Nephron progenitor cell (in vitro differentiated cells): ENCODE measurements around the gene IFNL2.

ENCODE experiments used
- DNase-seq: peaks from one replicate; pipeline ENCODE4 v3.0.0; 2021
- H3K27ac Mint-ChIP-seq: 2 replicates; pipeline ENCODE4 v1.8.0; 2021; ENCODE audit warnings: mild to moderate bottlenecking, moderate library complexity, mixed read lengths
- H3K27me3 Mint-ChIP-seq: 2 replicates; pipeline ENCODE4 v1.8.0; 2021; ENCODE audit warnings: mild to moderate bottlenecking, low read depth, mixed read lengths; ENCODE audit not compliant: poor library complexity
- H3K36me3 Mint-ChIP-seq: 2 replicates; pipeline ENCODE4 v1.8.0; 2021; ENCODE audit warnings: low read depth, mixed read lengths
- H3K4me1 Mint-ChIP-seq: 2 replicates; pipeline ENCODE4 v1.8.0; 2021; ENCODE audit warnings: mixed read lengths
- H3K4me3 Mint-ChIP-seq: 2 replicates; pipeline ENCODE4 v1.8.0; 2021; ENCODE audit warnings: mild to moderate bottlenecking, moderate library complexity, mixed read lengths
- H3K9me3 Mint-ChIP-seq: 2 replicates; pipeline ENCODE4 v1.8.0; 2021; ENCODE audit warnings: mild to moderate bottlenecking, moderate library complexity, mixed read lengths
- TF ChIP-seq, protein P1 (sequence below): fragments of 200-600 bp; sonication (generic); IDR thresholded peaks from 2 replicates; pipeline ENCODE4 v1.5.0; 2021; ENCODE audit warnings: antibody characterized with exemption

IFNL2 gene

DNA sequence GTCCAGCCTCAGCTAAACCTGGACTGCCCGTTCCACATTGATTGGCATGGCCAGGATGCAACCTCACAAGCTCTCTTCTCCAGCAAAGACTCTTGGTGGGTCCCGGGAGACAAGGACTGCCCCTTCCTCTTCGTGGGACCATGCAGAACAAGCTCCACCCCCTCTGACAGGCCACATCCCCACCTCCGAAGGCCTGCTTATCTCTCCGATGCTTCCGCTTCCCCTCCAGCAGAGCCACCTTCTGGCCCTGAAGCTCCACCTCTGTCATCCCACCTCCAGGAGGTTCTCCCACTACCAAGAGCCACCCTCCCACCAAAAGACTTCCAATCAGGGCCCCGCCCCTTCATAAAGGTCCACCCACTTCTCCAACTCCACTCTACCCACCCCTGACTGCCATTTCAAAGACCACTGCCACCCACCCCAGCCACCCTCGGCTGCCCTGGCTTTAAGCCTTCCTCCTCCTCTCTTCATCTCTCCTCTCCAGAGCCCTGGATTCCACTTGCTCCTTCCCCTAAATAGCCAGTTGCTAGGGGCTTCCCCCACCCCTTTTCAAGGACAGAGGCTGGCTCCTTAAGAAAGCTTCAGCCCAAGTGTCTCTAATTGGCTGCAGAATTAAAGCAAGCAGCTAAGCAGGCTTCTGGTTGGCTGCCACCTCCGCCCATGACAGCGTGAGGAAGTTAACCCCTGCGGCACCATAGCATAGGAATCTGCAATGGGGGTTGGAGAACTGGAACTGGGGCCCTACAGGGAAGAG lies 42.5 kb downstream of the IFNL2 start:
- Mint-ChIP-seq H3K4me3 (no peak overlapping the region), H3K27ac (peak overlapping the region; percentile 27), H3K9me3 (no peaks in the 10 kb centered on the region), H3K36me3 (peaks cover 17% of the 10 kb centered on the region), H3K4me1 (peaks cover 24% of the 10 kb centered on the region), H3K27me3 (peaks cover 53% of the 10 kb centered on the region)
- TF ChIP-seq, protein P1, sequence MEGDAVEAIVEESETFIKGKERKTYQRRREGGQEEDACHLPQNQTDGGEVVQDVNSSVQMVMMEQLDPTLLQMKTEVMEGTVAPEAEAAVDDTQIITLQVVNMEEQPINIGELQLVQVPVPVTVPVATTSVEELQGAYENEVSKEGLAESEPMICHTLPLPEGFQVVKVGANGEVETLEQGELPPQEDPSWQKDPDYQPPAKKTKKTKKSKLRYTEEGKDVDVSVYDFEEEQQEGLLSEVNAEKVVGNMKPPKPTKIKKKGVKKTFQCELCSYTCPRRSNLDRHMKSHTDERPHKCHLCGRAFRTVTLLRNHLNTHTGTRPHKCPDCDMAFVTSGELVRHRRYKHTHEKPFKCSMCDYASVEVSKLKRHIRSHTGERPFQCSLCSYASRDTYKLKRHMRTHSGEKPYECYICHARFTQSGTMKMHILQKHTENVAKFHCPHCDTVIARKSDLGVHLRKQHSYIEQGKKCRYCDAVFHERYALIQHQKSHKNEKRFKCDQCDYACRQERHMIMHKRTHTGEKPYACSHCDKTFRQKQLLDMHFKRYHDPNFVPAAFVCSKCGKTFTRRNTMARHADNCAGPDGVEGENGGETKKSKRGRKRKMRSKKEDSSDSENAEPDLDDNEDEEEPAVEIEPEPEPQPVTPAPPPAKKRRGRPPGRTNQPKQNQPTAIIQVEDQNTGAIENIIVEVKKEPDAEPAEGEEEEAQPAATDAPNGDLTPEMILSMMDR = no peak
- no peak for DNase-seq

DNA sequence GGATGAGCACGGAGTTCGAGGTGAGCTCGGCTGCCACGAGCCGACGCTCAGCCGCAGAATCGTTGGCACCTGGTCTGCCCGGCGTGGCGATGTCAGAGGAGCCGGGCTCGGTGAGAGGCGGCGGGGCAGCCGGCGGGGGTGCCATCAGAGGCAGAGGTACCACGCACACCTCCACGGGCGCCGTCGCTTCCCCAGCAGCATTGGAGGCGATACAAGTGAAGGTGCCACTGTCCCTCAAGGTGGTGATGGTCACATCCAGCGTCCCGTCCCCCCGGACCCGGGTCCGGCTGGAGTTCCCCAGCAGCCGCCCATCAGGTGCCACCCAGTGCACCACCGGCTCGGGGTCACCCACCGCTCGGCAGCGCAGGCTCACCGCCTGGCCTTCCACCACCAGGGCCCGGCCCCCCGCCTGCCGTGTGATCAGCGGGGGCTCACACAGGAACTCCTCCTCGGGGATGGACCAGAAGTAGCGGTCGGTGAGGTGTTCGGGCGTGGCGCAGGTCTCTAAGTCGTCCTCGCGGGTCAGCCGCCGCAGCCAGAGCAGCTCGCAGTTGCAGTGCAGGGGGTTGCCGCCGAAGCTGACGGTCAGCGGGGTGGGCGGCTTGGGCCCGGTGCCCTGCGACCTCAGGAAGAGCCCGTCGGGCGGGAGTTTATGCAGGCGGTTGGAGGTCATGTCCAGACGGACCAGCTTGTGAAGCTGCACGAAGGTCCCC lies 46.0 kb downstream of the IFNL2 start:
- peaks cover 29% of the 10 kb centered on the region for H3K27me3 Mint-ChIP-seq
- TF ChIP-seq, protein P1 = no peak
- H3K36me3 Mint-ChIP-seq = peaks cover 20% of the 10 kb centered on the region
- no peak overlapping the region for H3K4me3 Mint-ChIP-seq
- H3K4me1 Mint-ChIP-seq = peaks cover 15% of the 10 kb centered on the region
- H3K27ac Mint-ChIP-seq = no peak overlapping the region
- no peak for DNase-seq
- H3K9me3 Mint-ChIP-seq = no peaks in the 10 kb centered on the region

DNA sequence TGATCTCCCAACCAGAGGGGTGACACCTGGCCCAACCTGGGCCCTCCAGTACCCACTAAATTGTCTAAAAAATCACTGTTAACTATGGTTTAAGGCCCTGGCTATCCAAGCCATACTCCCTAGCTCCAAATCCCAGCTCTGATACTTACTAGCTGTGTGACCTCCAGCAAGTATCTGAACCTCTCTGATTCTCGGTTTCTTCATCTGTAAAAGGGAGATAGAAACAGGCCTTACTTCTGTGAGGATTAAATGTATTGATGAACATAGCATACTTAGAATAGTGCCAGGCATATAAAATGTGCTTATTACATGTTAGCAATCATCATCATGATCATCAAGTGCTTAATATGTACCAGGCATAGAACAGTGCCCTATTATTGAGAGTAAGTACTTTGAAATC lies 47.7 kb downstream of the IFNL2 start:
- H3K27ac Mint-ChIP-seq = no peak overlapping the region

DNA sequence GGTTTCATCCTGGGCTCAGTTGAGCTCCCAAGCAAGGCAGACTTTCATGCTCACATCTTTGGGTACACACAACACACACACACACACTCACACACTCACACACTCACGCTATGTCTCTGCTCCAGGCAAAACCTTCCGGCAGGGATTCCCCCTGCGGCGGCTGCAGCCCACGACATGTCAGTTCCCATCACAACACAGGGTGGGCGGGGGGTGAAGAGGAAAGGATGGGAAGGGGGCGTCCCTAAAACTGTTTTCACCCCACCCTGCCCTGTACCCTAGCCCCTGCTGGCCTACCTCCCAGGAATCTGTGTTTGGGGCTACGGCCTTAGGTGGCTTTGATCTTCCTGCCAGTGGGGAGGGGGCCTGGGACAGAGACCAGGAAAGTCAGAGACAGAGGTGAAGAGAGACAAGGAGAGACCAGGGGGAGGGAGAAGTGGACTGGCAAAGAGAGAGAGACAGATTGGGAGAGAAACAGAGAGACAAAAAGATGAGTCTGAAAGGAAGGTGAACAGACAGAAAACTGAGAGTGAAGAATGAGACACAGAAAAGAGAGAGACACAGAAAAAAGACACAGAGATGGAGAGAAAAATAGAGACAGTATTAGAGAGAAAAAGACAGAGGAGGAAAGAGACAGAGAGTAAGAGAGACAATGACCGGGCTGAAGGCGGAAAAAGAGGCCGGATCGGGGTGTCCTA lies 48.6 kb downstream of the IFNL2 start:
- no peaks in the 10 kb centered on the region for H3K9me3 Mint-ChIP-seq
- H3K27me3 Mint-ChIP-seq = peaks cover 23% of the 10 kb centered on the region
- peaks cover 17% of the 10 kb centered on the region for H3K4me1 Mint-ChIP-seq
- no peak for DNase-seq
- H3K4me3 Mint-ChIP-seq = no peak overlapping the region
- TF ChIP-seq, protein P1 = no peak
- no peak overlapping the region for H3K27ac Mint-ChIP-seq
- peaks cover 13% of the 10 kb centered on the region for H3K36me3 Mint-ChIP-seq

More for the DNA sequence above, 47.7 kb downstream of the IFNL2 start:
- TF ChIP-seq, protein P1 = no peak
- Mint-ChIP-seq H3K4me3 (no peak overlapping the region), H3K27me3 (peaks cover 15% of the 10 kb centered on the region), H3K4me1 (peaks cover 21% of the 10 kb centered on the region), H3K36me3 (peaks cover 20% of the 10 kb centered on the region), H3K9me3 (no peaks in the 10 kb centered on the region)
- no peak for DNase-seq

DNA sequence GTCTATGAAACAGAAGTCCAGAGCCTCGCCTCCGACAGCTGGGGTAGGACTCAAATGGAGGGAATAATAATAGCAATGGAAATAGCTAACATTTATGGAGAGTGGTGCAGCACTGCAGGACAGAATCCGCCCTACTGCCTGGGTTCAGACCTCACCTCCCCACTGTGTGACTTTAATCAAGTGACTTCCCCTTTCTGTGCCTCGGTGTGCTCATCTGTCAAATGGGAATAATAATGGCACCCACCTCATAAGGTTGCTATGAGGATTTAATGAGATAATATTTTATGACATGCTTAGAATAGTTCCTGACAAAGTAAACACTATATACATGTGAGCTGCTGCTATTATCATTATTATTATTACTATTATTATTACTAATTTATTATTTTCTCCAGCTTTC lies 49.3 kb downstream of the IFNL2 start:
- H3K4me1 Mint-ChIP-seq = peaks cover 17% of the 10 kb centered on the region
- TF ChIP-seq, protein P1 = no peak
- H3K27ac Mint-ChIP-seq = no peak overlapping the region
- H3K4me3 Mint-ChIP-seq = no peak overlapping the region
- peaks cover 28% of the 10 kb centered on the region for H3K27me3 Mint-ChIP-seq
- H3K9me3 Mint-ChIP-seq = no peaks in the 10 kb centered on the region
- no peak for DNase-seq
- peaks cover 13% of the 10 kb centered on the region for H3K36me3 Mint-ChIP-seq
